HCT116 (cell line): ENCODE data around the gene JAM3. TPM values are rescaled to one million over a fixed set of nuclear protein-coding genes. Genes with fewer than 3 reads are reported as not detected.
"Not testable (repeated sequence)": the region's sequence is repeated elsewhere in the genome, so short reads cannot be mapped to it uniquely, and the experiment has no call there.

Experiments
- ATAC-seq: fragments of 200-7000 bp; cut with Tn5 transposase; 2 replicates; pipeline ENCODE4 v1.9.1; 2020; ENCODE audit warnings: mild to moderate bottlenecking, moderate library complexity
- BruUV-seq: library from RNA; stranded (reverse); fragments of 400-500 nt; replicated peaks from 2 replicates; lab custom pipeline; 2021; lab: Mats Ljungman, UMichigan
- CTCF ChIA-PET: fragments of 300-600 bp; sonication (Branson Sonifier 250); formaldehyde crosslinking; loops from one replicate; lab custom pipeline; 2021; ENCODE audit warnings: antibody characterized with exemption; lab: Charles Lee
- POLR2A ChIA-PET: fragments of 300-600, 350-600 bp; sonication (Branson Sonifier 250); formaldehyde crosslinking; loops from one replicate; lab custom pipeline; 2021; ENCODE audit warnings: antibody characterized with exemption; lab: Charles Lee
- RAD21 ChIA-PET, 2 experiments: fragments of 300-600 bp; sonication (Branson Sonifier 250); formaldehyde crosslinking; loops; one replicate each; lab custom pipeline; 2023; ENCODE audit warnings: low total read pairs in 2 of 2; ENCODE audit not compliant: uncharacterized antibody in 2 of 2, unreplicated experiment in 2 of 2, low non-redundant PET in 1 of 2; lab: Charles Lee
- DNase-seq: peaks from one replicate; pipeline ENCODE4 v3.0.0-alpha.2; 2010; ENCODE audit warnings: low read depth, low spot score
- H2AFZ ChIP-seq: fragments of 200-600 bp; shearing (Covaris generic), sonication (generic); 2 replicates; pipeline ENCODE4 v1.6.1; 2017; ENCODE audit warnings: low read depth, mixed run types, mixed read lengths, antibody characterized with exemption, low read length; ENCODE audit not compliant: poor library complexity, severe bottlenecking
- H3K27ac ChIP-seq: 2 replicates; pipeline ENCODE4 v1.5.1; 2012; ENCODE audit warnings: low read depth, low read length
- H3K27me3 ChIP-seq: fragments of 200-600 bp; sonication (generic); 2 replicates; pipeline ENCODE4 v1.6.1; 2016; ENCODE audit warnings: mixed run types, low read length, mixed read lengths; ENCODE audit not compliant: insufficient read depth
- H3K36me3 ChIP-seq, 2 experiments: fragments of 200-500 bp in 1 of 2; fragments of 200-600 bp in 1 of 2; sonication (Bioruptor generic) in 1 of 2; sonication (generic) in 1 of 2; 2 replicates each; pipeline versions ENCODE4 v1.5.1 to v1.6.1; 2014 to 2016; ENCODE audit warnings: low read length in 2 of 2, inconsistent platforms in 1 of 2, mixed read lengths in 1 of 2, mixed run types in 1 of 2; ENCODE audit not compliant: insufficient read depth in 2 of 2, control insufficient read depth in 1 of 2
- H3K4me1 ChIP-seq, 2 experiments: fragments of 200-600 bp in 1 of 2; sonication (generic) in 1 of 2; 2 replicates each; pipeline versions ENCODE4 v1.5.1 to v1.6.1; 2012 to 2017; ENCODE audit warnings: low read length in 2 of 2, inconsistent platforms in 1 of 2, mild to moderate bottlenecking in 1 of 2, mixed read lengths in 1 of 2, mixed run types in 1 of 2, moderate library complexity in 1 of 2; ENCODE audit not compliant: insufficient read depth in 2 of 2, control insufficient read depth in 1 of 2
- H3K4me2 ChIP-seq: fragments of 200-600 bp; sonication (generic); 2 replicates; pipeline ENCODE4 v1.6.1; 2017; ENCODE audit warnings: mixed run types, low read length, mixed read lengths
- H3K4me3 ChIP-seq, 2 experiments: fragments of 200-600 bp in 1 of 2; sonication (generic) in 1 of 2; replicated peaks in 1 of 2; 2 replicates each; pipeline ENCODE4 v1.5.1; 2011 to 2016; ENCODE audit warnings: low read length in 2 of 2, control low read depth in 1 of 2, low read depth in 1 of 2, mild to moderate bottlenecking in 1 of 2, mixed read lengths in 1 of 2, mixed run types in 1 of 2
- H3K79me2 ChIP-seq: fragments of 200-600 bp; sonication (generic); 2 replicates; pipeline ENCODE4 v1.6.1; 2017; ENCODE audit warnings: mild to moderate bottlenecking, mixed run types, low read length, moderate library complexity, mixed read lengths; ENCODE audit not compliant: insufficient read depth
- H3K9ac ChIP-seq: fragments of 200-600 bp; sonication (generic); 2 replicates; pipeline ENCODE4 v1.6.1; 2016; ENCODE audit warnings: low read length, mixed read lengths
- H3K9me2 ChIP-seq: fragments of 200-600 bp; sonication (generic), shearing (Covaris generic); 2 replicates; pipeline ENCODE4 v1.6.1; 2017; ENCODE audit warnings: mixed run types, mild to moderate bottlenecking, moderate library complexity; ENCODE audit not compliant: insufficient read depth
- H3K9me3 ChIP-seq, 2 experiments: fragments of 200-500 bp in 1 of 2; fragments of 200-600 bp in 1 of 2; sonication (Bioruptor generic) in 1 of 2; sonication (generic) in 1 of 2; 2 replicates each; pipeline ENCODE4 v1.6.1; 2014 to 2017; ENCODE audit warnings: low read length in 2 of 2, mixed read lengths in 2 of 2, inconsistent platforms in 1 of 2, low read depth in 1 of 2, mild to moderate bottlenecking in 1 of 2, mixed run types in 1 of 2, moderate library complexity in 1 of 2; ENCODE audit not compliant: control insufficient read depth in 1 of 2, insufficient read depth in 1 of 2
- H4K20me1 ChIP-seq: fragments of 200-600 bp; sonication (generic), shearing (Covaris generic); 2 replicates; pipeline ENCODE4 v1.6.1; 2017; ENCODE audit warnings: mixed run types, mild to moderate bottlenecking, moderate library complexity; ENCODE audit not compliant: insufficient read depth
- CBX3 ChIP-seq: IDR thresholded peaks from 2 replicates; pipeline ENCODE4 v1.6.1; 2012; ENCODE audit warnings: low read depth
- POLR2A ChIP-seq: IDR thresholded peaks from 2 replicates; pipeline ENCODE4 v1.7.0; 2011; ENCODE audit warnings: borderline replicate concordance; ENCODE audit not compliant: insufficient read depth, insufficient read length; ENCODE audit errors: extremely low read depth
- REST ChIP-seq: IDR thresholded peaks from 2 replicates; pipeline ENCODE4 v1.6.1; 2012; ENCODE audit warnings: low read depth
- TCF7L2 ChIP-seq: IDR thresholded peaks from 2 replicates; pipeline ENCODE4 v1.7.0; 2011; ENCODE audit warnings: borderline replicate concordance, inconsistent platforms; ENCODE audit not compliant: insufficient read depth, insufficient read length; ENCODE audit errors: extremely low read depth
- ZFX ChIP-seq: fragments of 450-650 bp; IDR thresholded peaks from 2 replicates; pipeline ENCODE4 v1.6.1; 2017
- intact Hi-C: fragments of 100-400 bp; cut with micrococcal nuclease; formaldehyde crosslinking; loops from 2 replicates; pipeline ENCODE4 v1.10.0; 2022
- total RNA-seq: library from RNA; stranded (reverse); gene quantifications from one replicate; pipeline ENCODE4 v1.2.1, GENCODE V29; 2021; ENCODE audit not compliant: unreplicated experiment

Gene JAM3
- total RNA-seq, 1 experiment from 2014 or later: 0.25 TPM

GRCh38 chr11:134079317-134079716, 10.4 kb downstream of the JAM3 start:
- DNase-seq (no peak), ATAC-seq (no peak)
- Histone ChIP-seq H3K79me2 (no peaks in the 10 kb centered on the region), H4K20me1 (no peaks in the 10 kb centered on the region), H3K9ac (no peak overlapping the region), H3K36me3 (no peaks in the 10 kb centered on the region), H3K27ac (no peak overlapping the region), H3K9me2 (no peaks in the 10 kb centered on the region), H2AFZ (no peak overlapping the region), H3K4me3 (no peak overlapping the region), H3K27me3 (peaks cover 9% of the 10 kb centered on the region), H3K4me2 (no peak overlapping the region), H3K9me3 (no peaks in the 10 kb centered on the region), H3K4me1 (no peaks in the 10 kb centered on the region)
- TF ChIP-seq CBX3: no peak
- no peak for TF ChIP-seq POLR2A
- no peak for TF ChIP-seq ZFX
- TF ChIP-seq REST: no peak
- no peak for TF ChIP-seq TCF7L2
- no TSS peak for BruUV-seq
- ChIA-PET RAD21 (no interaction called here), CTCF (interaction anchor here (0.8 kb wide), 1 partner anchor 29 kb away, joined by 3 read pairs; no protein-coding TSS in a partner anchor), POLR2A (no interaction called here)
- intact Hi-C loops: no loop called here

GRCh38 chr11:134081258-134081657, 12.4 kb downstream of the JAM3 start:
- H3K4me3 ChIP-seq, H4K20me1 ChIP-seq, H2AFZ ChIP-seq, H3K79me2 ChIP-seq, RAD21 ChIA-PET, H3K9me2 ChIP-seq, intact Hi-C loops, DNase-seq, POLR2A ChIA-PET, BruUV-seq, H3K36me3 ChIP-seq, H3K9ac ChIP-seq, H3K4me2 ChIP-seq, ATAC-seq, H3K4me1 ChIP-seq, H3K27ac ChIP-seq, H3K9me3 ChIP-seq: not testable (repeated sequence)
- CTCF ChIA-PET: interaction anchor here (1.2 kb wide), 1 partner anchor 17 kb away, joined by 3 read pairs; no protein-coding TSS in a partner anchor
- H3K27me3 ChIP-seq: peaks cover 12% of the 10 kb centered on the region
